HepG2 (cell line): ENCODE measurements around the gene NGEF. TPM values are rescaled to one million over a fixed set of nuclear protein-coding genes. Genes with fewer than 3 reads are reported as not detected.

Experiments
- DMTF1 ChIP-seq: sonication (generic); formaldehyde crosslinking; IDR thresholded peaks from 2 replicates; pipeline ENCODE4 v1.4.0; 2020; ENCODE audit warnings: mild to moderate bottlenecking, missing genetic modification reagents
- ETV5 ChIP-seq: IDR thresholded peaks from 2 replicates; pipeline ENCODE4 v1.6.1; 2018; ENCODE audit warnings: missing biosample characterization, missing genetic modification reagents, inconsistent platforms, borderline replicate concordance
- GATAD1 ChIP-seq: IDR thresholded peaks from 2 replicates; pipeline ENCODE4 v1.6.1; 2016; ENCODE audit warnings: missing genetic modification reagents, missing compliant biosample characterization
- HMG20A ChIP-seq: IDR thresholded peaks from 2 replicates; pipeline ENCODE4 v1.6.1; 2016; ENCODE audit warnings: borderline replicate concordance
- HOXA5 ChIP-seq: sonication (generic); formaldehyde crosslinking; IDR thresholded peaks from 2 replicates; pipeline ENCODE4 v1.4.0; 2020; ENCODE audit warnings: missing genetic modification reagents
- KDM1A ChIP-seq: IDR thresholded peaks from 2 replicates; pipeline ENCODE4 v1.6.1; 2016; ENCODE audit warnings: missing compliant biosample characterization
- KDM2A ChIP-seq: sonication (generic); formaldehyde crosslinking; IDR thresholded peaks from 2 replicates; pipeline ENCODE4 v1.4.0; 2020; ENCODE audit warnings: low read depth, missing genetic modification reagents, borderline replicate concordance
- SRSF9 ChIP-seq: fragments of 200-400 bp; formaldehyde crosslinking; IDR thresholded peaks from 2 replicates; pipeline ENCODE4 v1.6.1; 2018; ENCODE audit warnings: borderline replicate concordance, mild to moderate bottlenecking, low read depth, low read length; ENCODE audit not compliant: insufficient read depth, poor library complexity, severe bottlenecking
- TGIF2 ChIP-seq: IDR thresholded peaks from 2 replicates; pipeline ENCODE4 v1.6.1; 2016; ENCODE audit warnings: control low read depth, missing compliant biosample characterization
- TOE1 ChIP-seq: sonication (generic); formaldehyde crosslinking; IDR thresholded peaks from 2 replicates; pipeline ENCODE4 v1.4.0; 2020; ENCODE audit warnings: mild to moderate bottlenecking, missing genetic modification reagents
- YEATS4 ChIP-seq: sonication (generic); formaldehyde crosslinking; IDR thresholded peaks from 2 replicates; pipeline ENCODE4 v1.4.0; 2020; ENCODE audit warnings: missing genetic modification reagents, borderline replicate concordance
- ZBTB10 ChIP-seq: sonication (generic); formaldehyde crosslinking; IDR thresholded peaks from 2 replicates; pipeline ENCODE4 v1.4.0; 2020; ENCODE audit warnings: missing genetic modification reagents, borderline replicate concordance
- ZFX ChIP-seq: sonication (generic); formaldehyde crosslinking; IDR thresholded peaks from 2 replicates; pipeline ENCODE4 v1.4.0; 2020; ENCODE audit warnings: mild to moderate bottlenecking, low read depth, missing genetic modification reagents, moderate library complexity
- ZMYM4 ChIP-seq: sonication (generic); formaldehyde crosslinking; IDR thresholded peaks from 2 replicates; pipeline ENCODE4 v1.8.1; 2023; ENCODE audit warnings: mild to moderate bottlenecking, missing genetic modification reagents
- ZNF136 ChIP-seq: sonication (generic); formaldehyde crosslinking; IDR thresholded peaks from 2 replicates; pipeline ENCODE4 v1.8.1; 2022; ENCODE audit warnings: low read depth, mild to moderate bottlenecking, moderate library complexity, missing genetic modification reagents
- ZNF281 ChIP-seq: sonication (generic); formaldehyde crosslinking; IDR thresholded peaks from 2 replicates; pipeline ENCODE4 v1.4.0; 2020; ENCODE audit warnings: missing genetic modification reagents, borderline replicate concordance
- ZNF563 ChIP-seq: sonication (generic); formaldehyde crosslinking; IDR thresholded peaks from 2 replicates; pipeline ENCODE4 v1.8.0; 2022; ENCODE audit warnings: mild to moderate bottlenecking, moderate library complexity, missing genetic modification reagents
- ZNF564 ChIP-seq: sonication (generic); formaldehyde crosslinking; IDR thresholded peaks from 2 replicates; pipeline ENCODE4 v1.8.1; 2023; ENCODE audit warnings: mild to moderate bottlenecking, missing genetic modification reagents
- ZNF644 ChIP-seq: IDR thresholded peaks from 2 replicates; pipeline ENCODE4 v1.6.1; 2016; ENCODE audit warnings: low read depth
- ZNF678 ChIP-seq: sonication (generic); formaldehyde crosslinking; IDR thresholded peaks from 2 replicates; pipeline ENCODE4 v1.4.0; 2020; ENCODE audit warnings: mild to moderate bottlenecking, missing genetic modification reagents
- ZNF782 ChIP-seq: sonication (generic); formaldehyde crosslinking; IDR thresholded peaks from 2 replicates; pipeline ENCODE4 v1.4.0; 2020; ENCODE audit warnings: missing genetic modification reagents, mild to moderate bottlenecking, borderline replicate concordance
- ZSCAN20 ChIP-seq: sonication (generic); formaldehyde crosslinking; IDR thresholded peaks from 2 replicates; pipeline ENCODE4 v1.4.0; 2020; ENCODE audit warnings: missing genetic modification reagents, mild to moderate bottlenecking, borderline replicate concordance
- polyA plus RNA-seq, 8 experiments: library from polyadenylated mRNA; depleted of rRNA in 3 of 8; stranded (reverse) in 7 of 8; unstranded in 1 of 8; fragments of >200 nt; fragmentation: Illumina TruSeq in 4 of 8; extraction: Trizol in 4 of 8; gene quantifications; 2 replicates each; pipeline versions ENCODE4 v1.2.1 to v1.2.3, GENCODE V29; 2011 to 2016; ENCODE audit warnings: low read depth in 4 of 8, missing spikeins in 1 of 8, mixed read lengths in 1 of 8; ENCODE audit not compliant: insufficient read depth in 1 of 8
- total RNA-seq, 5 experiments: library from RNA; depleted of rRNA; stranded (reverse); fragments of >200 nt; fragmentation: Illumina TruSeq; extraction: Trizol; gene quantifications; 2 replicates each; pipeline ENCODE4 v1.2.3, GENCODE V29; 2016; ENCODE audit warnings: low read depth in 1 of 5

Gene NGEF
- total and polyA plus RNA-seq, 2 of the 13 experiments (the other 11 are each of a cell fraction or from before 2014, with no cell fraction given), result 14.4 to 36.9 TPM

GRCh38 chr2:233059797-233060500, 46.9 kb upstream of the NGEF start, which contains the start of gene INPP5D (continued):
- TF ChIP-seq DMTF1 (CRISPR knock-in tag), result 0 out of 2 replicates have a peak, but pooled peaks have one; percentile 79
- peak; percentile 83 for TF ChIP-seq ZNF281 (CRISPR knock-in tag)
- TF ChIP-seq ZNF564 (CRISPR knock-in tag), result no peak
- peak; percentile 74; the same call in 1 of the 2 replicates for TF ChIP-seq KDM2A (CRISPR knock-in tag)
- peak; percentile 35; the same call in 1 of the 2 replicates for TF ChIP-seq HMG20A (CRISPR knock-in tag)
- peak; percentile 76 for TF ChIP-seq ZNF563
- TF ChIP-seq ETV5, result peak; percentile 73
- no peak; the same call in 1 of the 2 replicates for TF ChIP-seq TGIF2 (CRISPR knock-in tag)
- no peak for TF ChIP-seq ZNF136
- no peak for TF ChIP-seq ZNF678 (CRISPR knock-in tag)
- TF ChIP-seq SRSF9, result no peak
- TF ChIP-seq ZBTB10, result no peak; the same call in 1 of the 2 replicates
- peak; percentile 80; the same call in 1 of the 2 replicates for TF ChIP-seq ZNF782 (CRISPR knock-in tag)
- peak; percentile 64; the same call in 1 of the 2 replicates for TF ChIP-seq HOXA5 (CRISPR knock-in tag)
- TF ChIP-seq TOE1 (CRISPR knock-in tag), result 0 out of 2 replicates have a peak, but pooled peaks have one; percentile 22
- no peak for TF ChIP-seq ZNF644 (CRISPR knock-in tag)
- TF ChIP-seq YEATS4 (CRISPR knock-in tag), result peak; percentile 81
- no peak for TF ChIP-seq KDM1A (CRISPR knock-in tag)
- TF ChIP-seq GATAD1 (CRISPR knock-in tag), result peak; percentile 5; the same call in 1 of the 2 replicates
- no peak for TF ChIP-seq ZSCAN20 (CRISPR knock-in tag)
- peak; percentile 90 for TF ChIP-seq ZFX (CRISPR knock-in tag)
- peak; percentile 67; the same call in 1 of the 2 replicates for TF ChIP-seq ZMYM4 (CRISPR knock-in tag)
